ENCODE measurements around the gene DMD. TPM values are rescaled to one million over a fixed set of nuclear protein-coding genes. Genes with fewer than 3 reads are reported as not detected.

The DMD gene
- total and polyA plus RNA-seq, 2 of the 8 experiments (the other 6 are each of a cell fraction or from before 2014, with no cell fraction given): 4.8 to 7.4 TPM

DNA sequence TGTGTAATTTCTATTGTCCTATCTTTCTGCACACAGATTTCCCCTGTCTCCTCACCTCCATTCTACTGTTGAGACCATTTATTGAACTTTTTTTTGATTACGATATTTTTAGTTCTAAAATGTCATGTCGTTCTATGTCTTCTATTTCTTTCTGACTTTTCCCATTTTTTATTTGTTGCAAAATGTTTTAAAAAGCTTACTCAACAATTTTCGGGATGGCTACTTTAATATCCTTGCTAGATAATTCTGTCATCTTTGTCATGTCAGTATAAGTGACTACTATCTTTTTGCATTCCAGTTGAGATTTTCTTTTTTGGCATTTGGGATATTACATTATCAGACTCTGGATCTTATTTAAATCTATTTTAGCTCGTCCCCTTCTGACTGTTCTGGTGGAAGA lies 7.5 kb upstream of the DMD start:
- CTCF ChIA-PET (ENCODE audit: partially characterized antibody): no interaction called here
- TF ChIP-seq SIX5 (IDR thresholded peaks at IDR 0.05; ENCODE audit: low read depth, low read length): no peak
- TF ChIP-seq ZNF274 (IDR thresholded peaks at IDR 0.05; ENCODE audit: borderline replicate concordance, extremely low read depth, low read length): no peak
- no peak for TF ChIP-seq YY1 (IDR thresholded peaks at IDR 0.05; ENCODE audit: low read depth, low read length)
- no peak for TF ChIP-seq SAP30 (IDR thresholded peaks at IDR 0.05; ENCODE audit: insufficient read depth, insufficient replicate concordance, low read length)
- TF ChIP-seq KDM5A (IDR thresholded peaks at IDR 0.05; ENCODE audit: low read length): no peak
- TF ChIP-seq CREB1 (IDR thresholded peaks at IDR 0.05): no peak
- no peak for TF ChIP-seq FOSL1 (IDR thresholded peaks at IDR 0.05; ENCODE audit: insufficient read depth, low read depth, low read length)
- no peak for TF ChIP-seq KDM1A (IDR thresholded peaks at IDR 0.05; ENCODE audit: borderline replicate concordance, low read length)
- no peak for TF ChIP-seq POLR2A (IDR thresholded peaks at IDR 0.05; ENCODE audit: control extremely low read depth in 1 of 2, low read depth in 2 of 2, low read length in 2 of 2)
- no peak for TF ChIP-seq USF2 (IDR thresholded peaks at IDR 0.05; ENCODE audit: low read length)
- no peak for TF ChIP-seq POU5F1 (IDR thresholded peaks at IDR 0.05; ENCODE audit: low read depth, low read length)
- POLR2A ChIA-PET (ENCODE audit: partially characterized antibody): no interaction called here

More for the DNA sequence above, 7.5 kb upstream of the DMD start:
- H3K27ac ChIP-seq (ENCODE audit: low read depth, low read length): no peak overlapping the region
- no peak overlapping the region for H2AK5ac ChIP-seq (ENCODE audit: low read depth, low read length)
- H2BK20ac ChIP-seq (ENCODE audit: low read length): no peak overlapping the region
- no peak overlapping the region for H3K23ac ChIP-seq (ENCODE audit: insufficient read length)
- H4K20me1 ChIP-seq (replicated peaks in 1 of 2; ENCODE audit: control insufficient read depth in 1 of 2, insufficient read depth in 2 of 2, low read length in 2 of 2): no peaks in the 10 kb centered on the region
- no peaks in the 10 kb centered on the region for H3K27me3 ChIP-seq (replicated peaks in 1 of 4; ENCODE audit: control insufficient read depth in 3 of 4, extremely low read depth in 1 of 4, insufficient read depth in 3 of 4, low read length in 3 of 4)
- H3K4me2 ChIP-seq (ENCODE audit: insufficient read depth in 1 of 2, low read depth in 2 of 2, low read length in 2 of 2): no peak overlapping the region
- H4K5ac ChIP-seq (ENCODE audit: insufficient read length, low read depth, low read length): no peak overlapping the region
- H2AFZ ChIP-seq (ENCODE audit: low read length): no peak overlapping the region
- H4K91ac ChIP-seq (replicated peaks; ENCODE audit: insufficient read length, low read length): no peak overlapping the region
- no peaks in the 10 kb centered on the region for H3K4me1 ChIP-seq (replicated peaks in 1 of 4; ENCODE audit: control insufficient read depth in 3 of 4, insufficient read depth in 4 of 4, low read length in 3 of 4)
- no peak overlapping the region for H2BK120ac ChIP-seq (replicated peaks; ENCODE audit: low read depth, low read length)
- H2BK5ac ChIP-seq (ENCODE audit: low read depth, low read length): no peak overlapping the region
- no peak overlapping the region for H3K4ac ChIP-seq (replicated peaks; ENCODE audit: insufficient read length, low read depth, low read length)
- H3K36me3 ChIP-seq (ENCODE audit: control insufficient read depth in 2 of 4, insufficient read depth in 4 of 4, low read length in 3 of 4): no peaks in the 10 kb centered on the region
- no peak overlapping the region for H3K4me3 ChIP-seq (ENCODE audit: extremely low read depth in 1 of 4, insufficient read depth in 2 of 4, low read depth in 3 of 4, low read length in 4 of 4)
- no peaks in the 10 kb centered on the region; the same call in 1 of the 2 replicates for H3K23me2 ChIP-seq (ENCODE audit: low read depth, low read length)
- H3K14ac ChIP-seq (ENCODE audit: insufficient read length): no peak overlapping the region
- H2BK12ac ChIP-seq (ENCODE audit: low read depth, low read length): no peak overlapping the region
- H3K9ac ChIP-seq (replicated peaks in 1 of 4; ENCODE audit: extremely low read depth in 1 of 4, low read depth in 3 of 4, low read length in 3 of 4): no peak overlapping the region
- no peak overlapping the region for H3K18ac ChIP-seq (ENCODE audit: extremely low read depth, low read length)
- no peak for DNase-seq (ENCODE audit: low read depth in 1 of 2, low spot score in 2 of 2)
- no peaks in the 10 kb centered on the region for H3K9me3 ChIP-seq (ENCODE audit: insufficient read depth in 2 of 2, low read depth in 1 of 2, low read length in 1 of 2)
- H3K79me1 ChIP-seq (ENCODE audit: low read depth, low read length): no peaks in the 10 kb centered on the region
- 88% methylated on average over 4 of the region's 4 CpGs; no CpG with 5 or more reads in 1 of the 2 experiments for WGBS, 2 experiments (ENCODE audit: extremely low coverage in 1 of 2, insufficient coverage in 1 of 2, insufficient read length in 1 of 2, insufficient replicate concordance in 2 of 2, low coverage in 1 of 2, low lambda C conversion rate in 2 of 2, missing lambda C conversion rate in 1 of 2)
- no peak overlapping the region for H3K56ac ChIP-seq (replicated peaks; ENCODE audit: insufficient read length, low read depth, low read length)
- H4K8ac ChIP-seq (ENCODE audit: extremely low read depth, insufficient read depth, low read length): no peak overlapping the region
- no peak overlapping the region for H2BK15ac ChIP-seq (ENCODE audit: low read length)
- no peak for FAIRE-seq
- H3K79me2 ChIP-seq (ENCODE audit: control insufficient read depth in 1 of 2, insufficient read depth in 2 of 2, low read length in 2 of 2): no peaks in the 10 kb centered on the region

All from H1 (cell line).